ENCODE results near the gene FGFRL1.

Gene FGFRL1

GRCh38 chr4:1024882-1025545, 13.6 kb downstream of the FGFRL1 start:
- DNase-seq: no peak

- DNase-seq: no peak
Observed at GRCh38 chr4:1026115-1026514, 14.7 kb downstream of the FGFRL1 start.

DNA sequence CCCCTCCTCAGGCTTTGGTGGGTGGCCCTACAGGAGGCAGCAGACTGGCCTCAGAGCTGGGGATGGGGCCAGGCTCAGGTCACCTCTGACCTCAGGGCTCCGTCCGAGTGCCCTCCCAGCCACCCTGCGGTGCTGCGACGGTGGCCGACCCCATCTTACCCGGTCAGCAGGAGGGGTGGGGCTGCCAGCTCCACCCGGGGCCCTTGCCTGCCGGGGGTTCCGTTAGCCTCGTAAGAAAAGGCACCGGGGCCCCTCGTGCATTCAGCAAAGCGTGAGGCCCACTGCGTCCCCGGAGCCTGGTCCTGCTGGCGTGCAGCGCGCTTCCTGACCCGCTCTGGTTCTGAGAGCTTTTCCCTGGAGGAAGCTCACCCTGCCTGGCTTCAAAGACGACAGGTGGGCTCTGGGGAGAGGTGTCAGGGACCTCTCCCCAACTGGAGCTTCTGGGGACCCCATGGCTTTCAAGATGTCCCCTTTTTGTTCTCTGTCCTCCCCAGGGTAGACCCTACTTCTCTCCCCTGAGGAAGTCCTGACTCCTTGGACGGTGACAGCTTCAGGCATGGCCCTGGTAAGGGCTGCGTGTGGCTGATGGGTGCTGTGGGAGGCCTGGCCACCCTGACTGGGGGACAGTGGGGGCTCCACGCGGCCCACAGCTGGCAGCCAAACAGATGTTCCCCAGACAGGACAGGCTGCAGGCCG, 15.9 kb downstream of the FGFRL1 start:
- DNase-seq: no peak

DNA sequence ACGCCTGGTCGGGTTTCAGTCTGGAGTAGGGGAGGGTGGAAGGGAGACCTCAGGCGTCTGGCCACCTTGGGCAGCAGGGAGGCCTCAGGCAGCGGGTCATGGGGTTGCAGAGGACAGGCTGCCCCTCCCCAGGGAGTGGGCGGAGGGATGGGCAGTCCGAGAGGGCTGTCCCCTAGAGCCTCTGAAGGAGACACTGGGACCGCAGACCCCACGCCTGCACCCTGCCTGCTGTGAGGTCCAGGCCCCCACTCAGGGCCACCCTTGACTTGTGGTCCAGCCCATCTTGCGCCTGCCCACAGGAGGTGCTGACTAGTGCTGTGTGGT, 16.5 kb downstream of the FGFRL1 start:
- no peak for DNase-seq

GRCh38 chr4:1028574-1029220, 17.3 kb downstream of the FGFRL1 start:
- DNase-seq: no peak

GRCh38 chr4:1029529-1029928, 18.1 kb downstream of the FGFRL1 start:
- no peak for DNase-seq

- DNase-seq: no peak
Observed at GRCh38 chr4:1030031-1030430, 18.6 kb downstream of the FGFRL1 start.

- DNase-seq: no peak
Observed at GRCh38 chr4:1030559-1030958, 19.1 kb downstream of the FGFRL1 start.

- no peak for DNase-seq
Observed at GRCh38 chr4:1031346-1031745, 19.9 kb downstream of the FGFRL1 start.

GRCh38 chr4:1031956-1032795, 20.8 kb downstream of the FGFRL1 start:
- DNase-seq: no peak

DNA sequence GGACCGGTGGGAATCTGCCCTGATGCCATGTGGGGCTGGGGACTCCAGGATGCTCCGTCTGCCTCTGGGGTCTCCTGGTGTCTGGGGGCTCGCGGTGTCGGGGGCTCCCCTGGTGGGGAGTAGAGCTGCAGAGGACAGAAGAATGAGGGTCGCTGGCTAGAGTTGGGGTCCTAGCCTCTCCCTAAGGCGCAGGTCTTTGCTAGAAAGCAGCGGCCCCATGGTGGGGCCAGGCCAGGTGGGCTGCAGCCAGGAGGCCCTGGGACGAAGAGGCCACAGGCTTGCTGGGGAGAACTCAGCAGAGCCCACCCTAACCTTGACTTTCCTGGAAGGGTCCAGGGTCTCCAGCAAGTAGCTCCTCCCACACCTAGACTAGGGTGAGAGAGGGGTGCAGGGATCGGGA, 21.4 kb downstream of the FGFRL1 start:
- DNase-seq: no peak

GRCh38 chr4:1033840-1034551, 22.6 kb downstream of the FGFRL1 start:
- DNase-seq: no peak

- DNase-seq: no peak
Observed at GRCh38 chr4:1035510-1035909, 24.1 kb downstream of the FGFRL1 start.

DNA sequence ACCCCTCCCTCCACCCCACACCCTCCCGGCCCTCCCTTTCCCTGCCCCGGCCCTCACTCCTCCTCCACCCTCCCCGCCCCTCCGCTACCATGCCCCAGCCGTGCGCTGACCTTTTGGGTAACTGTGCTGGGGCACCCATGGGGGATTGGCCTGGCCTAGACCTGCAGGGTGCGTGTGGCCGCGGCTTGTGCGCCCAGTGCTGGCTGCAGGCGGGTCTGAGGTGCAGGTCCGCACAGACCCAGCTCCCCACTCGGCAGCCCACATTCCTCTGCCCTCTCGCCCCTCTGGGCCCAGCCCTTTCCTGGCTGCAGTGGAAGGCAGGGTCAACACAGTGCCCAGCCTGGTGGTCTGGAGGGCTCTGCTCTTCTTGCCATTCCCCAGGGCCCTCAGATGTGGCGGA, 24.7 kb downstream of the FGFRL1 start:
- no peak for DNase-seq

- no peak for DNase-seq
Observed at GRCh38 chr4:1036976-1037810, 25.8 kb downstream of the FGFRL1 start.

DNA sequence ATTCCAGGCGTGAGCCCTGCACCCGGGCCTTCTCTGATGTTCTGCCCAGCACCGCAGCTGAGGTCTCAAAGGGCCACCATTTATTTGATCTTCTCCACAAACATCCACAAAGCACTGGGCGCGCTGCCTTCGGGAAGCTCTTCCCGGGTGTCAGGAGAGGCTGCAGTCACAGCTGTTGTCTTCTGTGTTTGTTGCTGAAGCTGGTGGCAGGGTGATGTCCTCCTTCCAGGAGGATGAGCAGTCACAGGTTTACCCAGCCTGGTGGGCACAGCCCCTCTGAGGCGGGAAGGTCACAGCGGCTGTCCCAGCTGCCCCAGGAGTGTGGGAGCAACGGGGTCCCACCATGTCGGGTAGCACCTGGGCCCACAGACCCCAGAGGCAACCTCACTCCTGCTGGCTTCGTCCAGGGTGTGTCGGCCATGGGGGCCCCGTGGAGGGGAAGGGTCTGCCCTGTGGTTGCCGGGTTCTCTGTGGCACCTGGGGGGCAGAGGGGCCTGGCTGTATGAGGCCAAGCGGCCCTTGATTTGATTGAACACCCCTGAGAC, 27.6 kb downstream of the FGFRL1 start:
- DNase-seq: no peak

- peak; percentile 18 for DNase-seq
Observed at GRCh38 chr4:1039493-1040343, 28.3 kb downstream of the FGFRL1 start.

DNA sequence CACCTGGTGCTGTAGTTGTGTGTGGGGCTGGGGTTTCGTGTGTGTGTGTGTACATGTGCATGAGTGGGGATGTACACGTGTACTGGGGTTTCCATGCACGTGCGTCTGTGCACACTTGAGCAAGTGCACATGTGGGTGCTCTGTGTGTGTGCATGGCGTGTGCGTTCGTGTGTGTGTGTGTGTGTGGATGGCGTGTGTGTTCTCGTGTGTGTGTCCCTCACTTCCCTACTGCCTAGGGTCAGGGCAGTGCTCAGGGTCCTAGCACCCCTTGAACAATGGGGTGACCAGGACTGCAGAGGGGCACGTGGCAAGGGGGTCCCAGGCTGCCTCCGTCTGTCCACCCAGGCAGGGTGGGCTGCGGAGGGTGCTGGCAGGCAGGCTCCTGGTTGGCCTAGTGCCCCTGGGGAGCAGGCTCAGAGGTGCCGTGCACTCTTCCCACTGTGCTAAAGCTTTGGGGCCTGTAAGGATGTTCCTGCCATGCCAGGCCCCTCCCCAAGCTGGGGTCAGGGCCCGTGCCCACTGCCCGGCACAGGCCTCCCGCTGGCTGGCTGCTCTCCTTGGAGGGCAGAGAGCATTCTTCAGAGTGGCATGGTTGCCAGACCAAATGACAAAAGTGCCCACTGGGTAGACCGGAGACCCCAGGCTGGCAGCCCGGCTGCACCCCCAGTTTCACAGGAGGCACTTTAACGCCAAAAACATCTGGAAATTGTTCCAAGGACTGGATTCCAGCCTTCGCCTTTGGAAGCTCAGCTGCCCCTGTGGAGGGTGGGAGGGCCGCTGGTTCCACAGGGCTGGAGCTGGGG, 29.1 kb downstream of the FGFRL1 start:
- no peak for DNase-seq

DNA sequence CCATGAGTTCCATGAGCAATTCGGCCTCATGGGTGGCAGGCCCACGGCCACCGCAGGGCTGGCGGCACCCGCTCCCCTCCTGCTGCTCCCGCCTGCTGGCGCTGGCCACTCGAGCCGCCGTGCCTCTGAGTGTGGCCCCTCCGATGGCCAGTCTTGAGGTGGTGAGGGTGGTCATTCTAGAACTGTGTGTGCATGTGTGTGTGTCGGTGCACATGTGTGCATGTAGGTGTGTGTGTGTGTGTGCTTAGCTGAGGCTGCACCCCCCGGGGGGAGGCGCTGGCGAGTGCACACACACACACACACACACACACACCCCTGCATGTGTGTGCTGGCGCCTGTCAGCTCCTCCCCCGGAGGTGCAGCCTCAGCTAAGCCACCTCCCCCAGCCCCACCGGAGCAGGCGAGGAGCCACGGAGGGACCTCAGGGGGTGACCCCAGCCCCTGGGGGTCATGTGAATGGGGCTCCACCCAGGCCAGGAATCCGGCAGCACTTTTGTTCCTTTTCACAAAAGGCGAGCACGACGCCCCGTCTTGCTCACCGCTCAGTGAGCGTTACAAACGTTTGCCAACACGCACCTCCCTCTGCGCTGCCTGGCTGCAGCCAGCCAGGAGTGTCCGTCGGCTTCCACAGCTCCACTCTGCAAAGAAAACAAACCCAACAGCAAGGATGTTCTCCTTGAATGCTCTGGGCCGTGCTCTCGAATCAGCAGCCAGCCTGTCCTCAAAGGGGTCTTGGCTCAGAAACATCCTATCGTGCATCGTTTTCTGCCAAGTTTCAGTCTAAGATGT, 29.9 kb downstream of the FGFRL1 start:
- DNase-seq: no peak

All from amniotic stem cell (primary cell).